ENCODE results near the gene CAMTA1. TPM values are rescaled to one million over a fixed set of nuclear protein-coding genes. Genes with fewer than 3 reads are reported as not detected.

CAMTA1 gene
- total RNA-seq, 1 experiment from 2014 or later: 69.5 TPM

DNA sequence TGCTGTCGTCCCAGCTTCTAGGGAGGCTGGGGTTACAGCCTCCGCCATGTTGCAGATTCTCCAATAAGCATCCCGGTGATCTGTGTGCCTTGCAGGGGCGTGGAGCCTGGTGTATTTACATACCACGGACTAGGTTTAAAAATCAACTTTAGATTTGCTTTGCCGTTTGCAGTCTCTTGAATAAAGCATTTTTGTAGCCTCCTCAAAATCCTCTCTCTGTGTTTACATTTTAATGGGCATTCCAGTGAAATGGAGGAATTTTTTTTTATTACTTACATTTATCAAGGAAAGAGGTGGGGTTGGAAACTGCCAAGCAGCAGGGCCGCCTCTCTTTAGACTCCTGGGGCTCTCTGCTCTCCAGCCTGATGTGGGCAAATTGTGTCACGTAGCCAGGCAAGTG is 548.4 kb downstream of the CAMTA1 start:
- Histone ChIP-seq H3K4me2 (ENCODE audit: low read length) (no peak overlapping the region), H3K36me3 (ENCODE audit: control insufficient read depth in 1 of 2, insufficient read depth in 2 of 2, low read length in 2 of 2) (no peaks in the 10 kb centered on the region), H3K4me1 (ENCODE audit: control insufficient read depth in 1 of 2, insufficient read depth in 2 of 2, low read length in 2 of 2) (no peaks in the 10 kb centered on the region; a peak in 1 of 4 replicates), H3K27me3 (ENCODE audit: insufficient read depth, low read length) (no peaks in the 10 kb centered on the region), H4K20me1 (ENCODE audit: insufficient read depth) (no peaks in the 10 kb centered on the region), H3K4me3 (replicated peaks in 1 of 2; ENCODE audit: low read depth in 1 of 2, low read length in 2 of 2) (no peak overlapping the region), H2AFZ (ENCODE audit: low read depth, low read length, poor library complexity, severe bottlenecking) (no peak overlapping the region), H3K9me2 (ENCODE audit: insufficient read depth) (no peaks in the 10 kb centered on the region), H3K27ac (ENCODE audit: low read depth, low read length) (no peak overlapping the region), H3K9ac (ENCODE audit: low read length) (no peak overlapping the region), H3K9me3 (ENCODE audit: control insufficient read depth in 1 of 2, insufficient read depth in 1 of 2, low read depth in 1 of 2, low read length in 2 of 2) (no peaks in the 10 kb centered on the region), H3K79me2 (ENCODE audit: insufficient read depth, low read length) (no peaks in the 10 kb centered on the region)
- no peak for ATAC-seq
- CTCF ChIA-PET: no interaction called here
- RAD21 ChIA-PET (ENCODE audit: low non-redundant PET in 1 of 2, low total read pairs in 2 of 2, uncharacterized antibody in 2 of 2, unreplicated experiment in 2 of 2): no interaction called here
- DNase-seq (ENCODE audit: low read depth, low spot score): no peak
- TF ChIP-seq YY1 (IDR thresholded peaks at IDR 0.05; ENCODE audit: extremely low read depth, insufficient replicate concordance, low read depth, low read length): no peak
- TF ChIP-seq SIN3A (IDR thresholded peaks at IDR 0.05; ENCODE audit: low read depth): no peak
- no peak for TF ChIP-seq CBX3 (IDR thresholded peaks at IDR 0.05; ENCODE audit: low read depth)
- no peak for TF ChIP-seq TCF7L2 (IDR thresholded peaks at IDR 0.05; ENCODE audit: borderline replicate concordance, extremely low read depth, insufficient read depth, insufficient read length)
- TF ChIP-seq MAX (IDR thresholded peaks at IDR 0.05): no peak
- no peak for TF ChIP-seq ELF1 (IDR thresholded peaks at IDR 0.05; ENCODE audit: borderline replicate concordance, low read depth)
- TF ChIP-seq ZNF274 (IDR thresholded peaks at IDR 0.05; ENCODE audit: low read depth, low read length): no peak
- TF ChIP-seq SRF (IDR thresholded peaks at IDR 0.05; ENCODE audit: low read depth): no peak
- no peak for TF ChIP-seq FOSL1 (IDR thresholded peaks at IDR 0.05; ENCODE audit: low read depth)
- no peak for TF ChIP-seq CEBPB (IDR thresholded peaks at IDR 0.05; ENCODE audit: low read depth)
- TF ChIP-seq POLR2AphosphoS5 (IDR thresholded peaks at IDR 0.05; ENCODE audit: low read depth, low read length): no peak
- TF ChIP-seq SP1 (IDR thresholded peaks at IDR 0.05; ENCODE audit: low read depth): no peak
- TF ChIP-seq CTCF (IDR thresholded peaks at IDR 0.05 in 2 of 3, conservative IDR thresholded peaks at IDR 0.05 in 1 of 3; ENCODE audit: borderline replicate concordance in 1 of 3, insufficient read depth in 1 of 3, low read depth in 2 of 3, low read length in 2 of 3): no peak
- TF ChIP-seq, protein P1, sequence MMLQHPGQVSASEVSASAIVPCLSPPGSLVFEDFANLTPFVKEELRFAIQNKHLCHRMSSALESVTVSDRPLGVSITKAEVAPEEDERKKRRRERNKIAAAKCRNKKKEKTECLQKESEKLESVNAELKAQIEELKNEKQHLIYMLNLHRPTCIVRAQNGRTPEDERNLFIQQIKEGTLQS (IDR thresholded peaks at IDR 0.05): no peak
- TF ChIP-seq, protein P2, sequence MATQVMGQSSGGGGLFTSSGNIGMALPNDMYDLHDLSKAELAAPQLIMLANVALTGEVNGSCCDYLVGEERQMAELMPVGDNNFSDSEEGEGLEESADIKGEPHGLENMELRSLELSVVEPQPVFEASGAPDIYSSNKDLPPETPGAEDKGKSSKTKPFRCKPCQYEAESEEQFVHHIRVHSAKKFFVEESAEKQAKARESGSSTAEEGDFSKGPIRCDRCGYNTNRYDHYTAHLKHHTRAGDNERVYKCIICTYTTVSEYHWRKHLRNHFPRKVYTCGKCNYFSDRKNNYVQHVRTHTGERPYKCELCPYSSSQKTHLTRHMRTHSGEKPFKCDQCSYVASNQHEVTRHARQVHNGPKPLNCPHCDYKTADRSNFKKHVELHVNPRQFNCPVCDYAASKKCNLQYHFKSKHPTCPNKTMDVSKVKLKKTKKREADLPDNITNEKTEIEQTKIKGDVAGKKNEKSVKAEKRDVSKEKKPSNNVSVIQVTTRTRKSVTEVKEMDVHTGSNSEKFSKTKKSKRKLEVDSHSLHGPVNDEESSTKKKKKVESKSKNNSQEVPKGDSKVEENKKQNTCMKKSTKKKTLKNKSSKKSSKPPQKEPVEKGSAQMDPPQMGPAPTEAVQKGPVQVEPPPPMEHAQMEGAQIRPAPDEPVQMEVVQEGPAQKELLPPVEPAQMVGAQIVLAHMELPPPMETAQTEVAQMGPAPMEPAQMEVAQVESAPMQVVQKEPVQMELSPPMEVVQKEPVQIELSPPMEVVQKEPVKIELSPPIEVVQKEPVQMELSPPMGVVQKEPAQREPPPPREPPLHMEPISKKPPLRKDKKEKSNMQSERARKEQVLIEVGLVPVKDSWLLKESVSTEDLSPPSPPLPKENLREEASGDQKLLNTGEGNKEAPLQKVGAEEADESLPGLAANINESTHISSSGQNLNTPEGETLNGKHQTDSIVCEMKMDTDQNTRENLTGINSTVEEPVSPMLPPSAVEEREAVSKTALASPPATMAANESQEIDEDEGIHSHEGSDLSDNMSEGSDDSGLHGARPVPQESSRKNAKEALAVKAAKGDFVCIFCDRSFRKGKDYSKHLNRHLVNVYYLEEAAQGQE (IDR thresholded peaks at IDR 0.05; ENCODE audit: low read depth): no peak
- no peak for TF ChIP-seq ZFX (IDR thresholded peaks at IDR 0.05)
- TF ChIP-seq JUND (IDR thresholded peaks at IDR 0.05): no peak
- TF ChIP-seq RAD21 (IDR thresholded peaks at IDR 0.05; ENCODE audit: low read depth): no peak
- intact Hi-C loops (cut with micrococcal nuclease): no loop called here
- BruUV-seq (replicated peaks): no TSS peak
- POLR2A ChIA-PET: no interaction called here

Measured in HCT116 (cell line).